ENCODE measurements around the gene CNTN5. TPM values are rescaled to one million over a fixed set of nuclear protein-coding genes. Genes with fewer than 3 reads are reported as not detected.

The CNTN5 gene
- total and polyA plus RNA-seq, 2 donors (not counting 1 experiment from before 2014, with no cell fraction given): 0.17 TPM; not detected in 1

GRCh38 chr11:99973993-99974392, 953.2 kb downstream of the CNTN5 start:
- Histone ChIP-seq H3K9ac (ENCODE audit: insufficient read depth, low read length) (no peak overlapping the region), H3K79me2 (ENCODE audit: control insufficient read depth, insufficient read depth, low read length) (no peaks in the 10 kb centered on the region), H3K27me3 (ENCODE audit: control insufficient read depth, insufficient read depth, low read length) (no peaks in the 10 kb centered on the region), H3K4me2 (ENCODE audit: extremely low read depth, insufficient read depth, low read length) (no peak overlapping the region), H4K20me1 (ENCODE audit: control insufficient read depth, extremely low read depth, insufficient read depth, low read length) (no peaks in the 10 kb centered on the region), H3K4me3 (replicated peaks in 1 of 4; ENCODE audit: control extremely low read depth in 1 of 4, insufficient read depth in 1 of 4, low read depth in 3 of 4, low read length in 4 of 4) (no peak overlapping the region), H3K27ac (ENCODE audit: insufficient read depth, low read length) (no peak overlapping the region), H3K36me3 (ENCODE audit: control insufficient read depth, insufficient read depth, low read length) (no peaks in the 10 kb centered on the region), H3K9me3 (ENCODE audit: control insufficient read depth, insufficient read depth, low read depth, low read length) (no peaks in the 10 kb centered on the region), H2AFZ (ENCODE audit: low read length) (no peak overlapping the region), H3K4me1 (ENCODE audit: control insufficient read depth, extremely low read depth, insufficient read depth, low read length) (no peaks in the 10 kb centered on the region)
- no peak for TF ChIP-seq CTCF (conservative IDR thresholded peaks at IDR 0.05 in 1 of 2, IDR thresholded peaks at IDR 0.05 in 1 of 2; ENCODE audit: low read depth in 1 of 2, low read length in 2 of 2)
- no peak for TF ChIP-seq EZH2 (IDR thresholded peaks at IDR 0.05; ENCODE audit: low read length, missing control alignments)
- no peak for DNase-seq (ENCODE audit: low read depth in 2 of 2)

- no peak overlapping the region for H3K9ac ChIP-seq (ENCODE audit: insufficient read depth, low read length)
- no peaks in the 10 kb centered on the region for H3K4me1 ChIP-seq (ENCODE audit: control insufficient read depth, extremely low read depth, insufficient read depth, low read length)
- H4K20me1 ChIP-seq (ENCODE audit: control insufficient read depth, extremely low read depth, insufficient read depth, low read length): no peaks in the 10 kb centered on the region
- no peak overlapping the region for H3K4me2 ChIP-seq (ENCODE audit: extremely low read depth, insufficient read depth, low read length)
- no peaks in the 10 kb centered on the region for H3K9me3 ChIP-seq (ENCODE audit: control insufficient read depth, insufficient read depth, low read depth, low read length)
- H3K27ac ChIP-seq (ENCODE audit: insufficient read depth, low read length): no peak overlapping the region
- H3K79me2 ChIP-seq (ENCODE audit: control insufficient read depth, insufficient read depth, low read length): no peaks in the 10 kb centered on the region
- H2AFZ ChIP-seq (ENCODE audit: low read length): no peak overlapping the region
- no peak overlapping the region for H3K4me3 ChIP-seq (replicated peaks in 1 of 4; ENCODE audit: control extremely low read depth in 1 of 4, insufficient read depth in 1 of 4, low read depth in 3 of 4, low read length in 4 of 4)
- no peaks in the 10 kb centered on the region for H3K36me3 ChIP-seq (ENCODE audit: control insufficient read depth, insufficient read depth, low read length)
- no peak for DNase-seq (ENCODE audit: low read depth in 2 of 2)
- TF ChIP-seq EZH2 (IDR thresholded peaks at IDR 0.05; ENCODE audit: low read length, missing control alignments) (no peak), CTCF (conservative IDR thresholded peaks at IDR 0.05 in 1 of 2, IDR thresholded peaks at IDR 0.05 in 1 of 2; ENCODE audit: low read depth in 1 of 2, low read length in 2 of 2) (no peak)
- H3K27me3 ChIP-seq (ENCODE audit: control insufficient read depth, insufficient read depth, low read length): no peaks in the 10 kb centered on the region
Observed at GRCh38 chr11:99979042-99979441, 958.3 kb downstream of the CNTN5 start.

- Histone ChIP-seq H3K9me3 (ENCODE audit: control insufficient read depth, insufficient read depth, low read depth, low read length) (no peaks in the 10 kb centered on the region), H3K27me3 (ENCODE audit: control insufficient read depth, insufficient read depth, low read length) (no peaks in the 10 kb centered on the region), H3K4me3 (replicated peaks in 1 of 4; ENCODE audit: control extremely low read depth in 1 of 4, insufficient read depth in 1 of 4, low read depth in 3 of 4, low read length in 4 of 4) (no peak overlapping the region), H3K36me3 (ENCODE audit: control insufficient read depth, insufficient read depth, low read length) (no peaks in the 10 kb centered on the region), H2AFZ (ENCODE audit: low read length) (no peak overlapping the region), H3K4me2 (ENCODE audit: extremely low read depth, insufficient read depth, low read length) (no peak overlapping the region), H3K9ac (ENCODE audit: insufficient read depth, low read length) (no peak overlapping the region), H3K4me1 (ENCODE audit: control insufficient read depth, extremely low read depth, insufficient read depth, low read length) (no peaks in the 10 kb centered on the region), H4K20me1 (ENCODE audit: control insufficient read depth, extremely low read depth, insufficient read depth, low read length) (no peaks in the 10 kb centered on the region), H3K79me2 (ENCODE audit: control insufficient read depth, insufficient read depth, low read length) (no peaks in the 10 kb centered on the region), H3K27ac (ENCODE audit: insufficient read depth, low read length) (no peak overlapping the region)
- DNase-seq (ENCODE audit: low read depth in 2 of 2): no peak
- TF ChIP-seq EZH2 (IDR thresholded peaks at IDR 0.05; ENCODE audit: low read length, missing control alignments): no peak
- TF ChIP-seq CTCF (conservative IDR thresholded peaks at IDR 0.05 in 1 of 2, IDR thresholded peaks at IDR 0.05 in 1 of 2; ENCODE audit: low read depth in 1 of 2, low read length in 2 of 2): no peak
Observed at GRCh38 chr11:99987821-99988470, 967.2 kb downstream of the CNTN5 start.
